ENCODE measurements around the gene LHX5.

GRCh38 chr12:113424915-113425823 lies 46.5 kb downstream of the LHX5 start:
- TF ChIP-seq, protein P1, sequence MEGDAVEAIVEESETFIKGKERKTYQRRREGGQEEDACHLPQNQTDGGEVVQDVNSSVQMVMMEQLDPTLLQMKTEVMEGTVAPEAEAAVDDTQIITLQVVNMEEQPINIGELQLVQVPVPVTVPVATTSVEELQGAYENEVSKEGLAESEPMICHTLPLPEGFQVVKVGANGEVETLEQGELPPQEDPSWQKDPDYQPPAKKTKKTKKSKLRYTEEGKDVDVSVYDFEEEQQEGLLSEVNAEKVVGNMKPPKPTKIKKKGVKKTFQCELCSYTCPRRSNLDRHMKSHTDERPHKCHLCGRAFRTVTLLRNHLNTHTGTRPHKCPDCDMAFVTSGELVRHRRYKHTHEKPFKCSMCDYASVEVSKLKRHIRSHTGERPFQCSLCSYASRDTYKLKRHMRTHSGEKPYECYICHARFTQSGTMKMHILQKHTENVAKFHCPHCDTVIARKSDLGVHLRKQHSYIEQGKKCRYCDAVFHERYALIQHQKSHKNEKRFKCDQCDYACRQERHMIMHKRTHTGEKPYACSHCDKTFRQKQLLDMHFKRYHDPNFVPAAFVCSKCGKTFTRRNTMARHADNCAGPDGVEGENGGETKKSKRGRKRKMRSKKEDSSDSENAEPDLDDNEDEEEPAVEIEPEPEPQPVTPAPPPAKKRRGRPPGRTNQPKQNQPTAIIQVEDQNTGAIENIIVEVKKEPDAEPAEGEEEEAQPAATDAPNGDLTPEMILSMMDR (IDR thresholded peaks at IDR 0.05) = peak in 2 of 4 experiments; percentile 35 to 62
- TF ChIP-seq POLR2A (IDR thresholded peaks at IDR 0.05) = no peak

Measured in sigmoid colon (tissue), 3 donors.